Suprapubic skin (tissue), 4 donors: ENCODE data around the gene ARRDC3. TPM values are rescaled to one million over a fixed set of nuclear protein-coding genes. Genes with fewer than 3 reads are reported as not detected.

Source experiments
- DNase-seq, 2 donors: peaks; one replicate each; pipeline ENCODE4 v3.0.0-alpha.2; 2019; ENCODE audit warnings: low spot score in 2 of 2
- H3K27ac ChIP-seq: fragments of 200-600 bp; sonication (generic); one replicate; pipeline ENCODE4 v1.5.1; 2019
- H3K27me3 ChIP-seq: fragments of 200-600 bp; sonication (generic); one replicate; pipeline ENCODE4 v1.5.1; 2019
- H3K36me3 ChIP-seq: fragments of 200-600 bp; sonication (generic); one replicate; pipeline ENCODE4 v1.5.1; 2019
- H3K4me1 ChIP-seq: fragments of 200-600 bp; sonication (generic); one replicate; pipeline ENCODE4 v1.5.1; 2019
- H3K4me3 ChIP-seq: fragments of 200-600 bp; sonication (generic); one replicate; pipeline ENCODE4 v1.5.1; 2019; ENCODE audit warnings: mild to moderate bottlenecking
- H3K9me3 ChIP-seq: fragments of 200-600 bp; sonication (generic); one replicate; pipeline ENCODE4 v1.5.1; 2019
- CTCF ChIP-seq, 2 donors: fragments of 200-600 bp in 1 of 2; fragments of 450-650 bp in 1 of 2; sonication (generic) in 1 of 2; IDR thresholded peaks; one replicate each; pipeline ENCODE4 v1.5.1; 2016 to 2019; ENCODE audit warnings: antibody characterized with exemption in 2 of 2, mild to moderate bottlenecking in 1 of 2, moderate library complexity in 1 of 2
- EP300 ChIP-seq: sonication (generic); formaldehyde crosslinking; IDR thresholded peaks from one replicate; pipeline ENCODE4 v1.6.1; 2017; ENCODE audit warnings: antibody characterized with exemption
- POLR2A ChIP-seq, 2 donors: fragments of 450-650 bp; IDR thresholded peaks; one replicate each; pipeline ENCODE4 v1.6.1; 2017; ENCODE audit warnings: antibody characterized with exemption in 2 of 2, mild to moderate bottlenecking in 2 of 2, moderate library complexity in 2 of 2
- POLR2AphosphoS5 ChIP-seq, 3 donors: sonication (generic); formaldehyde crosslinking; IDR thresholded peaks; one replicate each; pipeline ENCODE4 v1.6.1; 2017; ENCODE audit warnings: antibody characterized with exemption in 3 of 3
- WGBS: methylation state at CpG from one replicate; pipeline ENCODE4 v1.1.5; 2018; 5-methylcytosine and 5-hydroxymethylcytosine counted together
- total RNA-seq, 4 donors: library from RNA; depleted of rRNA; stranded (reverse); fragments of >200 nt; gene quantifications; one replicate each; pipeline ENCODE4 v1.1.0, GENCODE V29; 2016

The ARRDC3 gene
- total RNA-seq, 4 donors from 2014 or later: 30.1 to 84.4 (median 49.6) TPM

DNA sequence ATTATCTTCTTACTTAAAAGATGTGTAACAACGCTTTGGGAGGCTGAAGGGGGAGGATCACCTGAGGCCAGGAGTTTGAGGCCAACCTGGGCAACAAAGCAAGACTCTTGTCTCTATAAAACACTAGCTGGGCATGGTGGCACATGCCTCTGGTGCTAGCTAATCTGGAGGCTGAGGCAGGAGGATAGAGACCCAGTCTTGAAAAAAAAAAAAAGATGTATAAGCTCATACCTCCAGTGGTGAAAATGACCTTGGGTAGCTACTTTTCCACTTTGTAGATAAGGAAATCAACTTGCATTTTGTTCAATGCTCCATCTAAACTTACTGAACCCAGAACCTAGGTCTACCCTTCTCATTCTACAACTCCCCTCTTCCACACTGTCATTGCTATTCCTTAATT is 16.6 kb downstream of the ARRDC3 start:
- WGBS: 92% methylated on average over 1 of the region's 1 CpG

GRCh38 chr5:91365498-91365897 is 17.6 kb downstream of the ARRDC3 start:
- DNase-seq: no peak
- Histone ChIP-seq H3K4me1 (peaks cover 13% of the 10 kb centered on the region), H3K36me3 (peaks cover 31% of the 10 kb centered on the region), H3K9me3 (no peaks in the 10 kb centered on the region), H3K27me3 (no peaks in the 10 kb centered on the region), H3K4me3 (no peak overlapping the region), H3K27ac (no peak overlapping the region)
- 91% methylated on average over 3 of the region's 3 CpGs for WGBS
- TF ChIP-seq EP300 (no peak), POLR2AphosphoS5 (IDR thresholded peaks at IDR 0.05) (no peak), POLR2A (IDR thresholded peaks at IDR 0.05) (no peak), CTCF (IDR thresholded peaks at IDR 0.05) (no peak)

More for the DNA sequence above, 16.6 kb downstream of the ARRDC3 start:
- Histone ChIP-seq H3K36me3 (peaks cover 41% of the 10 kb centered on the region), H3K9me3 (no peaks in the 10 kb centered on the region), H3K4me3 (no peak overlapping the region), H3K27ac (no peak overlapping the region), H3K27me3 (no peaks in the 10 kb centered on the region), H3K4me1 (peaks cover 15% of the 10 kb centered on the region)
- no peak for DNase-seq
- TF ChIP-seq CTCF (IDR thresholded peaks at IDR 0.05): no peak
- TF ChIP-seq POLR2AphosphoS5 (IDR thresholded peaks at IDR 0.05): no peak
- no peak for TF ChIP-seq POLR2A (IDR thresholded peaks at IDR 0.05)
- TF ChIP-seq EP300: no peak

DNA sequence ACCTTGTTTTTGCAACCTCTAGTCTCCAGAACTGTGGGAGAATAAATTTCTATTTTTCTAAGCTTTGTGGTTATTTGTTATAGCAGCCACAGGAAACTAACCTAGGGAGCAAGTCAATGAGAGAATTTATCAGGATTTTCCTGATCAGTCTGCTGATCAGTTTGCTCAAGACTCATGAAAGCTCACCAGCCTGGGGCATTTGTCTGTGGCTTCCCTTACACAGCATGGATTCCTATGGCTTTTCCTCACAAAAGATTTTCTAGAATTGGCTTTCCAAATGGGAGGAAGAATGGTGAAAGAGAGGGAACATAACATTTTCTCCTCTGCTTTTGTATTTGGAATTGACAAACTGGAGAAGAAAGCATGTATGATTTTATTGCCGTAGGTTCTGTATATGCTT is 20.2 kb downstream of the ARRDC3 start:
- Histone ChIP-seq H3K27ac (no peak overlapping the region), H3K36me3 (peaks cover 8% of the 10 kb centered on the region), H3K27me3 (no peaks in the 10 kb centered on the region), H3K4me1 (peaks cover 2% of the 10 kb centered on the region), H3K9me3 (no peaks in the 10 kb centered on the region), H3K4me3 (no peak overlapping the region)
- TF ChIP-seq EP300 (no peak), POLR2A (IDR thresholded peaks at IDR 0.05) (no peak), POLR2AphosphoS5 (IDR thresholded peaks at IDR 0.05) (no peak), CTCF (IDR thresholded peaks at IDR 0.05) (no peak)
- WGBS: 92% methylated on average over 1 of the region's 1 CpG
- no peak for DNase-seq

DNA sequence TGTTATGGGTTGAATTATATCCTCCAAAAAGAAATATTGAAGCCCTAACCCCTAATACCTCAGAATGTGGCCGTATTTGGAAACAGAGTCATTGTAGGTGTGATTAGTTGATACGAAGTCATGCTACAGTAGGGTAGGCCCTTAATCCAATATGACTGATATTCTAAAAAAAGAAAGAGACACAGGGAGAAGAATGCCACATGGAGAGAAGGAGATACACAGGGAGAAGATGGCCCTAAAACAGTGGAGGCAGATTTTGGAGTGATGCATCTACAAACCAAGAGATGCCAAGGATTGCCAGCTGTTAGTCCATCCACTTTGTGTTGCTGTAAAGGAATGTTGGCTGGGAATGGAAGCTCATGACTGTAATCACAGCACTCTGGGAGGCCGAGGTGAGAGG is 21.3 kb downstream of the ARRDC3 start:
- DNase-seq: no peak
- Histone ChIP-seq H3K36me3 (no peaks in the 10 kb centered on the region), H3K27me3 (no peaks in the 10 kb centered on the region), H3K27ac (no peak overlapping the region), H3K4me3 (no peak overlapping the region), H3K4me1 (peaks cover 2% of the 10 kb centered on the region), H3K9me3 (no peaks in the 10 kb centered on the region)
- WGBS: 83% methylated on average over 3 of the region's 3 CpGs
- TF ChIP-seq EP300 (no peak), POLR2A (IDR thresholded peaks at IDR 0.05) (no peak), CTCF (IDR thresholded peaks at IDR 0.05) (no peak), POLR2AphosphoS5 (IDR thresholded peaks at IDR 0.05) (no peak)

DNA sequence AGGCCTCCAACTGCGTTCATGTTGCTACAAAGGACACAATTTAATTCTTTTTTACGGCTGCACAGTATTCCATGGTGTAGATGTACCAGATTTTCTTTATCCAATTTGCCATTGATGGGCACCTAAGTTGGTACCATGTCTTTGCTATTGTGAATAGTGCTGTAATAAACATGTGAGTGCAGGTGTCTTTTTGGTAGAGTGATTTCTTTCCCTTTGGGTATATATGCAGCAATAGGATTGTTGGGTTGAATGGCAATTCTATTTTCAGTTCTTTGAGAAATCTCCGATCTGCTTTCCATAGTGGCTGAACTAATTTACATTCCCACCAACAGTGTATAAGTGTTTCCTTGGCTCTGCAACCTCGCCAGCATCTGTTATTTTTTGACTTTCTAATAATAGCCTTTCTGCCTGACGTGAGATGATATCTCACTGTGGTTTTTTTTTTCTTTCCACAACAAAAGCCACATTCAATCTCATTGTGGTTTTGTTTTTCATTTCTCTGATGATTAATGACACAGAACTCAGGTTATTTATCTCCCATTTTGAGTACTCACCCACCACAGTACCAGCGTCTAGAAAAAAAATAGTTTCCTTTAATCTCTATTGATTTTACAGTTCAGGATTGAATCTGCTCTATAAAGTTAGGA is 21.9 kb downstream of the ARRDC3 start:
- DNase-seq: no peak
- Histone ChIP-seq H3K9me3 (no peaks in the 10 kb centered on the region), H3K27ac (no peak overlapping the region), H3K4me1 (peaks cover 2% of the 10 kb centered on the region), H3K4me3 (no peak overlapping the region), H3K36me3 (no peaks in the 10 kb centered on the region), H3K27me3 (no peaks in the 10 kb centered on the region)
- WGBS: 73% methylated on average over 6 of the region's 6 CpGs
- TF ChIP-seq POLR2A (IDR thresholded peaks at IDR 0.05) (no peak), POLR2AphosphoS5 (IDR thresholded peaks at IDR 0.05) (no peak), CTCF (IDR thresholded peaks at IDR 0.05) (no peak)
